ENCODE measurements around the gene NBPF1.
"Not testable (repeated sequence)": the region's sequence is repeated elsewhere in the genome, so short reads cannot be mapped to it uniquely, and the experiment has no call there.

NBPF1 gene

DNA sequence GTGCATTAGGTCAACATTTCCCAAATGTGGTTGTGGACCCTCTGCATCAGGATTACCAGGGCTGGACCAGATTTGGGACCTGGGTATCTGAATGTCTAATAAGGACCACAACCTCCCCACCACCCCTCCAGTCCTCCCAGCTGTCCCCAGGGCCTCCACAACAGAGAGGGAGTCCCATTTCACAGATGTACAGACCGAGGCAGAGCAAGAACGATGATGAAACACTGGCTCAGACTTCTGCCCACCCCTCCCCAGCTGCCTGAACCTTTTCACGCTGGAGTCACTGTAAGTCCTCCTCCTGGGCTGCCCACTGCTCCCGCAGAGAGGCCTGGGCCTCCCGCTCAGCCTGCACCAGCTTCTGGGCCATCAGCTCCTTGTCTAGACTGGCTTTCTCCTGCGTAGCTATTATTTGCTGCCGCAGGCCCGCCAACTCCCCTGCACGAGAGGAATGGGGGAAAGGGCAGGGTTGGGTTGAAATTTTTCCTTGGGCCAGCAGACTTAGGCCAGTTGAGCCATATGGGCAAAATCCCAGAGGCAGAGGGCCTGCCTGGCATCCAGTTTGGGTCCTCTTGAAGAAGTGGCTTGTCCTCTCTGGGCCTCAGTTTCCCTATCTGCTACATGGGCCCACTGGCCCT is 8.4 kb upstream of the NBPF1 start:
- DNase-seq: not testable (repeated sequence)

DNA sequence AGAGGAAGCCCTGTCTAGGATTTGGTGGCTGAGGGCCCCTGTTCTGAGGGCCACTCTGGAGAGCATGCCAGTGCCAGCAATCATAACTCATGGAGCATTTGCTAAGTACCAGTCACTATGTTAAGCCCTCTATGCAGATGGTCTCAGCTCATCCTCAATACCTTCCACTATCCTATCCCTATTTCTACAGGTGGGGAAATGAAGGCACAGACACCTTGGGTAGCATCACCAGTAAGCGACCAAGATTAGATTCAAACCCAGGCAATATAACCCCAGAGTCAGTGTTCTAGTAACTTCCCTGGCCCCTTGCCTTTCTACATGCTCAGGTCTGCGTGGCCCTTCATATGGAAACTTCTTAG is 7.9 kb upstream of the NBPF1 start:
- no peak for DNase-seq

DNA sequence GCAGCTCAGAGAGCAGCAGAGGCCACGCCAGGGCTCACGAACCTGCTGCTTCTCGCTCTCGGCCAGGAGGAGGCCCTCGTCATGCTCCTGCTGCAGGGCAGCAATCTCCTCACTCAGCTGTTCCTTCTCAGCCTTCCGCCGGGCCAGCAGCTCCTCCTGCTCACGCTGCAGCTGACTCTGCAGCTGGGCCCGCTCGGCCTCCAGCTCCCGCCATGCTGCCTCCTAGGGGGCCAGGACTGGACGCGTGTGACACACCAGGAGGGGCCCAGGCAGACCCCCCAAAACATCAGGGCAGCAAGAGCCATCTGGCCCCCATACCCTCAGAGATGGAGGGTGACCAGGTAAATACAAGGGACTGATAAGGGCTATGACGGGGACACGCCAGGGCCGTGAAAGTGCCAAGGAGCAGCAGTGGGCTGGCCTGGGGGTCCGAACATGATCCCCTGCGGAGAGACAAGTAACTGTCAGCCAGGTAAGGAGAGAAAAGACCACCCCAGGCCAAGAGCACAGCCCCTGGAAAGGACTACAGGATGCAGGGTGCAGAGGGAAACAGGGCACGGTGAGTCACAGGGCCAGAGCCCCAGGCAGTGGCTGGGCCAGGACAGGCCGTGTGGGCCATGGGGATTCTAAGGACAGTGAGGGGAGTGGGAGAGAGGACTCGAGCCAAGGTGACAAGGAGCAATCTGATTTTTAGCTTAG is 6.6 kb upstream of the NBPF1 start:
- not testable (repeated sequence) for DNase-seq

GRCh38 chr1:16618719-16619118 is 5.4 kb upstream of the NBPF1 start:
- DNase-seq: no peak

- DNase-seq: no peak
Observed at GRCh38 chr1:16617778-16618580, 4.6 kb upstream of the NBPF1 start.

- no peak for DNase-seq
Observed at GRCh38 chr1:16617114-16617631, 3.8 kb upstream of the NBPF1 start.

GRCh38 chr1:16615253-16616252 is 2.2 kb upstream of the NBPF1 start:
- DNase-seq: peak; percentile 69

DNA sequence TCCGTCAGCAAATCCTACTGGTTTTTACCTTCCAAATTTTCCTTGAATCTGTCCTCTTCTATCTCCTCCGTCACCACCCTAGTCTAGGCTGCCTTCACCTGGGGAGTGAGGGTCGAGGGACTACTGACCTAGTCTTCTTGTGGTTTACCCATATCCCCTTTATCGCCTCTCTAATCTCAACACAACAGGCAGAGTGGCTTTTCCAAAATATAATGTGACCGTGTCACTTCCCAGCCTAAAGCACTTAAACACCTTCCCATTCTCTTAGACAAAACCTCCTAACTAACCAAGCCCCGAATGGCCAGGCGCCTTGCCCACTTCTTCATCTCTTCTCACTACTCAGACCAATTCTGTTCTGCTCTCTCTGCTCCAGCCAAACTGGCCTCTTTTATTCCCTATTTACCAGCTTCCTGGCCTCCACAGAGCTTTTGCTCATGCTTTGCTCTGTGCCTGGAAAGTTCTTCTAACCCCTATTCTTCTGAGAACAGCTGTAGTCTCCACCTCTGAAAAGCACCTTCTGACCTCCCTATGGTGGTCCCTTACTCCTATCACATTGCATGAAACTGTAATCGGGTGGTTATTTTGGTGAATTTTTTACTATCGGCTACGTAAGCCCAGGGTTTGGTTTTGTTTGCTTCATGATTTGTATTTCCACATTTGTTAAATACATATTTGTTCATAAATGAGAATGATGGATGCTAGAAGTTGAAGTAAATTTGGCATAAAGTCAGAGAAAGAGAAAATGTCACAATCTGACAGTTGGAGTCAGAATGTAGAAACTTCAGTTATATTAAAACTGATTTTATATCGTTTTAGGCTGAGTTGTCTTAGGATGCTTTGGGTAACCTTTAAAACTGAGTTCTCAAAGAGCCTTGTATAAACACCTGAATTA is 1.2 kb upstream of the NBPF1 start:
- DNase-seq: peak; percentile 75

- peak; percentile 82 for DNase-seq
Observed at GRCh38 chr1:16612332-16613172, 812 bp downstream of the NBPF1 start.

DNA sequence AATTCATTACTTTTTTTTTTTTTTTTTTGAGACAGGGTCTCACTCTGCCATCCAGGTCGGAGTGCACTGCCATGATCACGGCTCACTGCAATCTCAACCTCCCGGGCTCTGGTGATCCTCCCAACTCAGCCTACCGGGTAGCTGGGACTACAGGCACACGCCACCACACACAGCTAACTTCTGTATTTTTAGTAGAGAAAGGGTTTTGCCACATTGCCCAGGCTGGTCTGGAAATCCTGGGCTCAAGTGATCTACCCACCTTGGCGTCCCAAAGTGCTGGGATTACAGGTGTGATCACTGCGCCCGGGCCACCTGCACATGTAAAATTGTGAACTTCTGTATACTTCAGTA is 1.4 kb downstream of the NBPF1 start:
- DNase-seq: not testable (repeated sequence)

DNA sequence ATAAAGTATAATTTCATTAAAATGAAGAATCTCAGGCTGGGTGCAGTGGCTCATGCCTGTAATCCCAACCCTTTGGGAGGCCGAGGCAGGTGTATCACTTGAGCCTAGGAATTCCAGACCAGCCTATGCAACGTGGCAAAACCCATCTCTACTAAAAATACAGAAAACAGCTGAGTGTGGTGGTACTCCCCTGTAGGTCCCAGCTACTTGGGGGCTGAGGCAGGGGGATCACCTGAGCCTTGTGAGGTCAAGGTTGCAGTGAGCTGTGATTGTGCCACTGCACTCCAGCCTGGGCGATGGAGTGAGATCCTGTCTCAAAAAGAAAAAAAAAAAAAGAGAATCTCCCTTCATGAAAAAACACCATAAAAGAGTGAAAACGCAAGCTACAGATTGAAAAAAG is 2.2 kb downstream of the NBPF1 start:
- not testable (repeated sequence) for DNase-seq

DNA sequence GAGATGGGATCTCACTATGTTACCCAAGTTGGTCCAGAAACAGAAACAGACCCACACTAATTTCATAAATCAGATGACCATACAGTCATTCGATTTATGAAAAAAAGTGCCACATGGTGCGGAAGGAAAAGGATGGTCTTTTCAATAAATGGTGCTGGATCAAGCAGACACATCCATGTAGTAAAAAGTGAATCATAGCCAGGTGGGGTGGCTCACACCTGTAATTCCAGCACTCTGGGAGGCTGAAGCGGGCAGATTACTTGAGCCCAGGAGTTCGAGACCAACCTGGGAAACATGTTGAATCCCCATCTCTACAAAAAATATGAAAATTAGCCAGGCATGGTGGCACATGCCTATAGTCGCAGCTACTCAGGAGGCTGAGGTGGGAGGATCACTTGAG is 2.8 kb downstream of the NBPF1 start:
- DNase-seq: not testable (repeated sequence)

GRCh38 chr1:16609761-16610160 is 3.6 kb downstream of the NBPF1 start:
- not testable (repeated sequence) for DNase-seq

- DNase-seq: no peak
Observed at GRCh38 chr1:16608838-16609560, 4.4 kb downstream of the NBPF1 start.

DNA sequence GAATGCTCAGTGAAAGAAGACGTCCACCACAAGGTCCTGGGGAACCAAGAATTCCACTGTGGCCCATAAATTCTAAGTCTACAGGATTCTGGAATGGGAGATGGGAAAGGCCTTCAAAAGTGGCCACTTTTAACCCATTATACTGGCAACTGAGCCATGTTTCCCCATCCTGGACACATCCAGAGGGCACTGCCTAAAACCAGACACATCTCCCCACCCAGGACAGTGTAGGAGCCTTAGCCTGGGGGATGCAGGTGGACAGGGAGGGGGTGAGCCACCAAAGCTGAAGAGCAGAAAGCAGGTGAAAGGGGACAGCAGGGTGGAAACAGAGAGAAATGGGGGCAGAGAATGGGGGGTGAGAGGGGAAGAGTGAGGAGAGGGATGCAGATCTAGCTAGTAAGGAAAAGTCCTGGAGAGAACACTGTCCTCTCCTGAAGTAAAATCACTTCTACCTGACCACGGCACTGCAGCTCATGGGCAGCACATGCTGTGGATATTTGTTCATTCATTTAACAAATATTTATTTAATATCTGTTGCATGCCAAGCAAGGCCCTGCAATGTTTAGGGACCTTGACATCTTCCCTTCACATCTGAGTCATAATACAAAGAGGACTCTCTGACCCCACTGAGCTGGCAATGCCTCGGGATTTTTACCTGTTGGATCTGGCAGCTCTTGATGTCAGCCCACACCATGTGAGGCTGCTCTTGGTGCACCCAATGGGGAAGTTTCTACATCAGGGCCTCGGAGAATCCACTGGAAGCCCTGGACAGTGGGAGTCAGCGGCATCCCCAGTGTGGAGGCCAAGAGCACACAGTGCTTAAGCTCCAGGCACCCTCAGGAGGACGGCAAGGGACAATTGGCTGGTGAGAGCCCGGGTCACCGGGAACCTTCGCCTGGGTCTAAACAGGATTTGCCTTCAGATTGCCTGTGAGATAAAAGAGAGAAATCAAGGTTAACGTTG is 5.2 kb downstream of the NBPF1 start:
- not testable (repeated sequence) for DNase-seq

GRCh38 chr1:16607433-16607851 is 5.9 kb downstream of the NBPF1 start:
- DNase-seq: no peak

GRCh38 chr1:16606666-16607432 is 6.5 kb downstream of the NBPF1 start:
- not testable (repeated sequence) for DNase-seq
